ENCODE results near the gene SMAD1. TPM values are rescaled to one million over a fixed set of nuclear protein-coding genes. Genes with fewer than 3 reads are reported as not detected.

SMAD1 gene
- total RNA-seq, 1 donor from 2014 or later = 44.3 TPM

- TF ChIP-seq CTCF (IDR thresholded peaks at IDR 0.05) (peak; percentile 96), EZH2 (IDR thresholded peaks at IDR 0.05) (no peak), EZH2phosphoT487 (IDR thresholded peaks at IDR 0.05) (no peak)
- Histone ChIP-seq H3K36me3 (peaks cover 14% of the 10 kb centered on the region), H3K27ac (no peak overlapping the region), H3F3A (ENCODE audit: low read depth) (no peaks in the 10 kb centered on the region), H3K9ac (no peak overlapping the region), H4K20me1 (ENCODE audit: low read depth) (no peaks in the 10 kb centered on the region), H3K4me2 (no peak overlapping the region), H3K79me2 (ENCODE audit: low read depth) (no peaks in the 10 kb centered on the region), H3K4me1 (no peaks in the 10 kb centered on the region), H3K27me3 (no peaks in the 10 kb centered on the region), H2AFZ (replicated peaks) (no peak overlapping the region), H3K9me3 (ENCODE audit: low read depth) (no peaks in the 10 kb centered on the region), H3K4me3 (no peak overlapping the region)
- H3K27me3 Mint-ChIP-seq (ENCODE audit: insufficient read depth, low read depth) = peaks cover 3% of the 10 kb centered on the region
- H3K4me3 Mint-ChIP-seq = no peak overlapping the region
- H3K36me3 Mint-ChIP-seq = peaks cover 31% of the 10 kb centered on the region
- H3K9me3 Mint-ChIP-seq = no peaks in the 10 kb centered on the region
- DNase-seq (ENCODE audit: low spot score) = peak; percentile 76
- no peak overlapping the region for H3K27ac Mint-ChIP-seq
- no peaks in the 10 kb centered on the region for H3K4me1 Mint-ChIP-seq
These were observed 76.1 kb downstream of the SMAD1 start for GRCh38 chr4:145557720-145558119.

- Mint-ChIP-seq H3K9me3 (peaks cover 6% of the 10 kb centered on the region), H3K27me3 (ENCODE audit: insufficient read depth, low read depth) (peaks cover 2% of the 10 kb centered on the region), H3K36me3 (peaks cover 16% of the 10 kb centered on the region), H3K27ac (no peak overlapping the region), H3K4me1 (no peaks in the 10 kb centered on the region), H3K4me3 (no peak overlapping the region)
- Histone ChIP-seq H3K4me1 (no peaks in the 10 kb centered on the region), H3F3A (ENCODE audit: low read depth) (no peaks in the 10 kb centered on the region), H3K9me3 (ENCODE audit: low read depth) (no peaks in the 10 kb centered on the region), H3K79me2 (ENCODE audit: low read depth) (no peaks in the 10 kb centered on the region), H2AFZ (replicated peaks) (no peak overlapping the region), H3K4me2 (no peak overlapping the region), H4K20me1 (ENCODE audit: low read depth) (no peaks in the 10 kb centered on the region), H3K36me3 (peaks cover 8% of the 10 kb centered on the region), H3K27me3 (no peaks in the 10 kb centered on the region), H3K9ac (no peak overlapping the region), H3K27ac (no peak overlapping the region), H3K4me3 (no peak overlapping the region)
- TF ChIP-seq EZH2 (IDR thresholded peaks at IDR 0.05) = no peak
- TF ChIP-seq EZH2phosphoT487 (IDR thresholded peaks at IDR 0.05) = no peak
- no peak for TF ChIP-seq CTCF (IDR thresholded peaks at IDR 0.05)
- DNase-seq (ENCODE audit: low spot score) = no peak
These were observed 81.8 kb downstream of the SMAD1 start for GRCh38 chr4:145563293-145563985.

- Histone ChIP-seq H3K4me3 (no peak overlapping the region), H3K27me3 (no peaks in the 10 kb centered on the region), H3K36me3 (no peaks in the 10 kb centered on the region), H3F3A (ENCODE audit: low read depth) (no peaks in the 10 kb centered on the region), H3K27ac (no peak overlapping the region), H3K4me2 (no peak overlapping the region), H3K4me1 (no peaks in the 10 kb centered on the region), H3K79me2 (ENCODE audit: low read depth) (no peaks in the 10 kb centered on the region), H3K9me3 (ENCODE audit: low read depth) (no peaks in the 10 kb centered on the region), H2AFZ (replicated peaks) (no peak overlapping the region), H3K9ac (no peak overlapping the region), H4K20me1 (ENCODE audit: low read depth) (no peaks in the 10 kb centered on the region)
- no peak for DNase-seq (ENCODE audit: low spot score)
- peaks cover 2% of the 10 kb centered on the region for H3K27me3 Mint-ChIP-seq (ENCODE audit: insufficient read depth, low read depth)
- no peak overlapping the region for H3K4me3 Mint-ChIP-seq
- H3K36me3 Mint-ChIP-seq = peaks cover 10% of the 10 kb centered on the region
- no peak for TF ChIP-seq CTCF (IDR thresholded peaks at IDR 0.05)
- TF ChIP-seq EZH2 (IDR thresholded peaks at IDR 0.05) = no peak
- TF ChIP-seq EZH2phosphoT487 (IDR thresholded peaks at IDR 0.05) = no peak
- no peaks in the 10 kb centered on the region for H3K4me1 Mint-ChIP-seq
- H3K9me3 Mint-ChIP-seq = peaks cover 10% of the 10 kb centered on the region
- H3K27ac Mint-ChIP-seq = no peak overlapping the region
These were observed 82.9 kb downstream of the SMAD1 start for GRCh38 chr4:145564540-145564939.
